GM18867 (cell line): ENCODE data around the gene IFNW1.

Source experiments
- ATAC-seq: cut with Tn5 transposase; IDR thresholded peaks from one replicate; pipeline ENCODE4 v1.9.1; 2021; ENCODE audit warnings: mild to moderate bottlenecking, moderate library complexity; ENCODE audit not compliant: unreplicated experiment

Gene IFNW1

DNA sequence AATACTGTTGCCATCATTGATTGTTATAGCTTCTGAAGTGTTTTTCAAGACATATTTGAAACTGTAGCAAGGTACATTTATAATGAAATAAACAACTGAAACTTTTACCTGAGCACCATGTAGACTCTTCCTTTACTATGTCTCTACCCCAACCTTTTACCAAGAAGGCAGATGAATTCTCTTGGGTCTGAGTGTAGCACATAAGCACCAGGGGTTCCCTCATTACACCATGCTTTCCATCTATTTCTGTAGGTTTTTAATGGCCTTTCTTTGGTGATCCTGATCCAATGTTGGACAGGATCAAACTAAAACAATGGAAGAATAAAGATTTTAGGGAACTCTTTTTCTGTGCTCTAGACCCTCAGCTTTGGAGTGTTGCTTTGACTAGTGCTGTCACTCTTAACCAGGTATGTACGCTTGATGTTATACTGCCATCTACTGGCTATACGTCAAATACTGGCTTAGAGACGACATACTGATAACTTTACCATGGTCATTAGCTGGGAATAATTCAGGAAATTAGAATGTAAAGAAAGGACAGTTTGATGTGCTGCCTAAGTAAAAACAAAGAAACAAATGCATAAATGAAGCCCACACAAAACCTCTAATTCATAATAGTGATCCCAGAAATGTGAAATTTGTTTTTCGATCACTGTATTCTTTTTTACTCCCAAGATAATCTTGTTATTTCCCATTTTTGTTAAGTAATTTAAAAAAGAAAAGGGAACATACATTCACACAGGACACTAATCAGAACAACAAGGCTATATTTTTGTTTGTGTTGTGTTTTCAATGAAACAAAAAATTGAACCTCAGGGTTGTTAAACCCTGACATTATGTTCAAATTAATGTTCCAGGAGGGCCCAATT is 30.7 kb downstream of the IFNW1 start:
- peak; percentile 93 for ATAC-seq

DNA sequence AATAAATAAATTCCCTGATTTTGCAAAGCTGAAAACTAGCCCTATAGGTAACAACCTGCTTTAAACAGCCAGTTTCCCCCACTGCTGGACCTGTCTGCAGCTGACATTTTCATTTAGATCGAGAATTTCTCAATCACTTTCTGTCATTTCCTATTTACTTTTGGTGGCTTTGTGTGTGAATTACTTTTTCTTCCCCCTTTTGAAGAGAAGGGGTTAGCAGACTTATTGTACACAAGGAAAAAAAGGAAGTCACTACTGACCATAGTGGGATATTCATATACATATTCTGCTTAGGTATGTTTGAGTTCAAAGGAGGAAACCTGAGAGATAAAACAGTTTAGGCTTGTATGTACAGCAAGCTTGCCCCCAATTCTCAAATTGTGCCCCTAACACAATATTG is 36.8 kb downstream of the IFNW1 start:
- no peak for ATAC-seq

DNA sequence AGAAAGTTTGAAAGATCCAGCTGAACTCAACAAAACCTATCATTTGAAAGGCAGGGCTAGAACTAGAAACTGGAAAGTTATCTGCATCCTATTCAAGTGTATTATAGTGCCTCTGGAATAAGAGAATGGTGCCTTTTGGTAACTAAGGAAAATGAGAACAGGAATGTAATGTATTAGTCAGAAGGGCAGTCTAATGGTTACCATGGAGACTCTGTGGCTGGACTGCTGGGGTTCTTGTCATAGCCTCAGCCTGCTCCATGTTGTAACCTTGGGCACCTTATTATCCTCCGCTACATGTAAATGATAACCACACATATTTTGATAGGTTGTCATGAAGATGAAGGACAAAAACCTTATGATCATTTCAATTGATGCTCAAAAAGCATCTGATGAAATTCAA is 39.3 kb downstream of the IFNW1 start:
- ATAC-seq = no peak

DNA sequence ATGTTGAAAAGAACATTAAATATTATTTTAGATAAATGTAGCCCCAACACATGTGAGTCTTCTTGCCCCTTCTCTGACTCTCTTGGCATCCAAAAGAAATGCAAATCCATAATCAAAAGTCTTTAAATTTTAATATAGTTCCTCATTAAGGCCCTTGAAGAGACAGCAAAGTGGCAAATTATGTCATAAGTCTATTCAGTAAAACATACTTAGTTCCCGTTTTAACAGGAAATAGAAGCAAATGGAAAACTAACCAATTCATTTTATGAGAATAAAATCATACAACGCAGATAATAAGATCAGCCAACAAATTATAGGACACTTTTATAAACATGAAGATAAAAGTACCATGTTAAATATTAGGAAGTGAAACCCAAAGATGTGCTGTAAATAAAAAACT is 43.8 kb downstream of the IFNW1 start:
- ATAC-seq = no peak

DNA sequence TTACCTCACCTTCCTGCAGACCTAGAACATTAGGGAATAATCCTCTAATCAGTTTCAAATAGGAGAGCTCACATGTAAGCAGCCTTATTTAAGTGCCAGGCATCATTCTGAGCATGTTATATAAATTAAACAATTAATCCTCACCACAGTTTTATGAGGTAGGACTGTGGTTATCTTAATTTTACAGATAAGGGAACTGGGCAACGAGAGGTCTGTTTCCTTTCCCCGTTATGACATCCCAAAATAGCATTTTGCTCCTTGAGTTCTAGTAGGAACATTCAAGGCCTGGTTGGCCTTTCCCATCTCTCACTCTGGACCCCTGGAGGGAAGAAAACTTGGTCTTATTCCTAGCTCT is 44.8 kb downstream of the IFNW1 start:
- no peak for ATAC-seq

DNA sequence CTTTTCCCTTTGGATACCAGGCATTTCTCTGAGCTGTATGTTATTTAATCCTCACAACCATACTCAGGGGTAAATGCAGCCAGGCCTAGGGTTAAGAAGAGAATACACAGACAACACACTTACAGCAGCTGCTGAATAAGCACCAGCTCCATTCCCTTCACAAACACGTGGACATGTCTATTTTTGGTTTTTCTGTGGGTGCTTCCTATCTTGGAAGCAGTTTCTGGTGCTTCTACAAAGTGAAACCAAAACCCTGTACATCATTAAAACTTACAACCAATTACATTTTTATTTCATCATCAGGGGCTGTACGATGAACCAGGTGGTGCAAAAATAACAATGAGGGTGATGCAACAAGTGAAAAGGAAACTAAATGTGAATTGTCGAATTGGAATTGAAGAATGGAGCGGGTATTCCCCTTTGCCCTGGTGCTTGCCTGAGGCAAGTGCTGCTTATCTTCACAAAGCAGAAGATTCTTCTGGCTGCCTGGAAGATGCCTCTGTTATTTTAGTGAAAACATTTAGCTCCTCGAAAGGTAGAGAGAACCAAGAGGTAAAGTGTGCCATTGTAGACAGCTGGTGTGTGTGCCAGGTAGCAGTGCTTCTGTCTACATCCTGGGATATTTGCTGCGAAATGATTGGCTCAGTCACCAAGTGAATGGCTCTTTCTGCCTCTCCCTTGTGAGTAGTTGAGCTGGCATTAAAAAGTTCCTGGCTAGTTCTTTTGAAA is 45.3 kb downstream of the IFNW1 start:
- ATAC-seq = peak; percentile 81

DNA sequence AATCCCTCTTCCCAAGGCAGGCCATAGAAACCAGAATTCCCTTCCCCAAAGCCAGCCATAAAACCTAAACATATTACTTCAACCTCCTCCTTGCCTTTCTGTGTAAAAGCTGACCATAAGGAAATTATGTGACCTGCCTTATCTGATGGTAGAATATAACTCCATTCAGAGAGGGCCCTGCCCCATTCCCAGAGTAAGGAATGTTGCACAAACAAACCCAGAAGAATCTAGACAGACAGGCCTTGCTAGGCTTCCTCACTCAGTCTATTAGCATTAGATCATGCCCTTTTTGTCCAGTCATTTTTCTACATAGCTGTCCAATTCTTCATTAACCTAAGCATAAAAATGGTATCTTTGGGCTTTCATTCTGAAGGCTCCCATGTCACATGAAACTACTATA is 46.1 kb downstream of the IFNW1 start:
- ATAC-seq = no peak
